HG03108 (cell line): ENCODE data around the gene GPR180.

Source experiments
- ATAC-seq: cut with Tn5 transposase; IDR thresholded peaks from one replicate; pipeline ENCODE4 v1.9.1; 2021; ENCODE audit warnings: moderate library complexity; ENCODE audit not compliant: unreplicated experiment

Gene GPR180

DNA sequence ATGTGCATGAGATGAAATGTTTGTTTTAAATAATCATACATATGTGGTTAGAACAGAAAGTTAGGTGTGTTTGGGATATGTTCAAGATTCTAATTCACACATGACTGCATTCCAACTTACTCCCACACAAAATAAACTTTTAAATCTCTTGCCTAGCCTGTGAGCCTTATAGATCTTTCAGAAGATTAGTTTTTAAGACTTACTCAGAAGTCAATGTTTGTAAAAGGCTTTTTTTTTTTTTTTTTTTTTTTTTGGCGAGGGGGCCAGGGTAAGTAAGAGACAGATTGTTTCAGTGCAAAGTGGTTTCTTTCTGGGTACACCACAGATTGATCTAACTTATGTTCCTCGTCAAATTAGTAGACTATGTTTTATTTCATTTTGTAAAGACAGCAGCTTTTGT, 39.1 kb downstream of the GPR180 start:
- no peak for ATAC-seq

DNA sequence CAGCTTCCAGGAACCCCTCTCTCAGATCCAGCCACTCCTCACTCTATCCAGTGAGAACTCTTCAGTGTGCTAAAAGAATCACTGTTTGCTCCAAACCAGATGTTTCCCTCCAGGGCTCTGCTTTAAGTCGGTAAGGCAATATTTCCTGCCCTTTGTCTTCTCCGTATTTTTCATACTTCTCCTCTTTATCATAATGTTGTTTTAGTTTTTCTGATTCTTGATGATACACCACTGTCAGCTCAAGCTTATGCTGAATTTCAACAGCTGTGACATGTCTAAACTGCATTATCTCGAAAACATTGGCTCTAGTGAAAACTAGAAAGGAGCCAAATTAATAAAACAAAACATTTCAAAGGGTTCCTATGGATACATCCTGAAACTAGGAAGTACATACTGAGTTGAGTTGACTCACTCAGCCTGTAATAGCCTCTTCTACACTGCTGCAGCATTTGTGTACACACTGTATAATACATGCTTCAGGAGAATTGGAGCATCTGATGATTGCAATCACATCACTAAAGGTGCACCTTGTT, 39.8 kb downstream of the GPR180 start:
- ATAC-seq = no peak

DNA sequence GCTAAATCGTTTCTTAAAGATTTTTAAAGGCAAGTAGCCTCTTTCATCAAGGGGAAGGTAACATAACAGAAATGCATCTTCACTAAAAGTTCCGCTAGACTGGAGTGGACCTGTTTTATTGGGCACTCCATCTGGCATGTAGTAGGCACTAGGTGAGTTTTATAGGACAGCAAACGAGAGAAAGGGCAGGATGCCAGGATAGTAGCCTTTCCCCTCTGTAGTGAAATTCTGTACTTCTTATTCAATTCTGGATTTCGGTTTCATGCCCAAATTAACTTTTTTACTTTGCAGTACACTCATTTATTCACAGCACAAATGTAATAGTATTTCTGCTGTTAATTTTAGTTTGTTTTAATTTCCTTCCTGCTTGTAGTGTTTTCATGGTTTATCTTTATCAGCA, 45.2 kb downstream of the GPR180 start:
- peak; percentile 50 for ATAC-seq

DNA sequence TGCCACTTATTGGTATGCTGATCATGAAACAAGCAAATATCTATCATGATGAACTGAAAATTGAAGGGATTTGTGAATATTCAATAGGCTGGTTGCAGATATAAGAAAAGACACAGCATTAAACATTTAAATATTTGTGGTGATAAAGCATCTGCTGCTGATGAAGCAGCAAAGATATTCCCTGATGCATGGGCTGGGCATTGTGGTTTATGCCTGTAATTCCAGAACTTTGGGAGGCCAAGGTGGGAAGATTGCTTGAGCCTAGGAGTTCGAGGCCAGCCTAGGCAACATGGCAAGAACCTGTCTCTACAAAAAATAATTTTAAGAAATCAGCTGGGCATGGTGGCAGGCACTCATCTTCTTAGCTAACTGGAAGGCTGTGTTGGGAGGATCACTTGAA, 54.5 kb downstream of the GPR180 start:
- ATAC-seq = no peak

DNA sequence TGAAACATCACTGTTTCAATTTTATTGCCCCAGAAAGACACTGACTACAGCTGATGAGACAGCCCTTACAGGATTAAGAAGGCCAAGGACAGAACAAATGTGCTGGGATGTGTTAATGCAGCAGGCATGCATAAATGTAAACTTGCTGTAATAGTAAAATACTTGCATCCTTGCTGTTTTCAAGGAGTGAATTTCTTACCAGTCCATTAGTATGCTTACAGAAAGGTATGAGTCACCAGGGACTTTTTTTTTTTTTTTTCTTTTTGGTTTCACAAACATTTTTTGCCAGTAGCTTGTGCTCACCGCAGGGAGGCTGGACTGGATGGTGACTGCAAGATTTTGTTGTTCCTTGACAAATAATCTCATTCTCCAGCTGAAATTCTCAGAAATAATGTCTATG, 55.1 kb downstream of the GPR180 start:
- ATAC-seq = peak; percentile 81

DNA sequence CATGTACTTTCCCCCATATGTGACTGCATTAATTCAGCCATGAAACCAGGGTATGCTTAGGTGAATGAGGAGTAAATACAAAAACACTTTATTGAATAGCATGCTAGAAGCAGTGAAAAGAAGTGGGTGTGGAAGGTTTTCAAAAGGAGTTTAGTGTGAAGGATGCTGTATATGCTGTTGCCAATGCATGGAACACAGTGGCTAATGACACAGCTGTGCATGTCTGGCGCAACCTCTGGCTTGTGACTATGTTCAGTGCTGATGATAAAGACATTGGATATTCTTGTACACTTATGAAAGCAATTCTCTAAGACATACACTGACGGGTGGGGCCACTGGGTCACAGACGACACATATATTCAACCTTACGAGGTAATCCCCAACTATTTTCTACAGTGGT, 55.5 kb downstream of the GPR180 start:
- peak; percentile 14 for ATAC-seq

DNA sequence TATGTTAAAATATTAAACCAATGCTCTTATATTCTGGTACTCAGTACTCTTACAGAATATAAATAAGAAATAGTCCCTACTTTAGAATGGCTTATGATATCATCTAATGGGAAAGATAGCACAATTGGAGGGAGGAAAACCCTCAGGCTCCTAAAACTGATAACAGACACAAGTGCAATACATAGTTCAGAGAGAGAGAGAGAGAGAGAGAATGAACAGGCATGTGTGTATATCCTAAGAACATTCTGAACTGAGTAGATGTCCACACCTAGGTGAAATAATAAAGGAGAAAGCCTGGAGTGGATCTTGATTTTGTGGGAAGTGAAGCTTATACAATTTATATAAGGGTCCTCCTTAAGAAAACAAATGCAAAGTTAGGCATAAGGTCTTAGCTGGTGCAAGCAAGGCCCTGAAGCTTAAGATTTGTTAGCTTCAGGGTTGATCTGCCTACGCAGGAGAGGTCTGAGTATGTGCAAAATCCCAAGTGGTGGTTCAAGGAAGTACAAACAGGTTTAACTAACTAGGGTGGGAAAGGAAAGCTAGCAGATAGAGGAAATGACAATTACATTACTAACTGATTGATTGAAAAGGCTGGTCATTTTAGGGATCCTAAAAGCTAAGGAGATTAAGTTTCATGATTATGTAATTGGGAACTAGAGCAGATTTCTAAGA, 57.4 kb downstream of the GPR180 start:
- no peak for ATAC-seq

DNA sequence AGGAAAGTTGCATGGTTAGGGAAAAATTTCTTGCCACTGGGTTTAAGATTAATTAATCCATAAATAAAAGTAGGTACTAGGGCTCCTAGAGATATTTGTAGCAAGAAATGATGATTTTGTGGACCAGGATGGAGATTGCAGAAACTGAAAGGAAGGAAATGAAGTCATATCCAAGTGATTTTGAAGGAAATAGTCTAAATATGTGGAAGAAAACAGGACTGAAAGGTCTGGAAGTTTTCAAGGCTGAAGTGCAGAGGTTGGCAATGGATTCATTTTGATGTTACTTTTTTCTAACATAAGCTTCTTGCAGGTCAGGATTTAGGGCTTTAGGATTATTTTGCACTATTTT, 57.9 kb downstream of the GPR180 start:
- no peak for ATAC-seq

DNA sequence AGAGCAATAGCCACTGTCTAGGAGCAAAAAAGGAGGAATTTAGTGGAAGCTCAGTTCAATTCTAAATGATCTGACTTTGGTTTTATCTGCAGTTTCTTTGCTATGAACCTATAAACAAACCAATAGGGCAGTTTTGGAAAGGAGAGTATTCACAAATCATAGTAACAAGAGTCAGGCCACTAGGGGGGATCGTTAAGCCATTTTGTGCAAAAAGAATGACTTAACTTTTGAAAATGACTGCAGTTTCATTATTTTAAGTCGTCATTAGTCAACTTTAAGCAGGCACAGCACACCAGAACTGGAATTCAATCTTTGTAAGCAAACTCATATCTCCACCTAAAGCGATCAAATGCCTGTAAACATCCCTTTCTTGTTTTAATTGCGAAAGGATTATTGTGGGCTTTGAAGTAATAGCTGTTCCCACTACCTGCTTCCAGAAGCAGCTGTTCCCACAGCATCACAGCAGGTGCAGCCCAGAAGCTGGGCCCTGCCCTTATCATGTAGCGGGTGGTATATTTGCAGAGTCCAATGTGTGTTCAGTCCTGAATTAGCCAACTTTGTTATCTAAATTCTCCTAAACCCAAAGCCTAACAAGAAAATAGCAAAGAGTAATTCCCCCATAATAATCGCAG, 59.2 kb downstream of the GPR180 start:
- ATAC-seq = no peak

DNA sequence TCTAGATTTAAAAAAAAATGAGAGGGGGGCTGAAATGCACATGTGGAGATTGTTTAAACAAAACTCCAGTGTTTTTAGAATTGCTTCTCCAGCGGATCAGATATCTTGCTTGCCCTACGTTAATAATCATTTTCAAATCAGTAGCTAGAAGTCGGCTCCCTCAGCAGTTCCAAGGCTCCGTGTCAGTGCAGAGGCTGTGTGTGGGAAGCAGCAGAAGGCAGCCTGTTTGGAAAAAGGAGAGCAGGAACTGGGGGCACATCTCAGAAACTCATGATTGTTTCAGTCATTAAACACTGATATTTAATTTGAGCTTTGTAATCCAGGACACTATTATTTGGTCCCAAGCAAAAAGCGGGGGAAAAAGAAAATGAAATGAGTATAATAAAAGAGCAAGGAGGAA, 59.7 kb downstream of the GPR180 start:
- ATAC-seq = no peak

DNA sequence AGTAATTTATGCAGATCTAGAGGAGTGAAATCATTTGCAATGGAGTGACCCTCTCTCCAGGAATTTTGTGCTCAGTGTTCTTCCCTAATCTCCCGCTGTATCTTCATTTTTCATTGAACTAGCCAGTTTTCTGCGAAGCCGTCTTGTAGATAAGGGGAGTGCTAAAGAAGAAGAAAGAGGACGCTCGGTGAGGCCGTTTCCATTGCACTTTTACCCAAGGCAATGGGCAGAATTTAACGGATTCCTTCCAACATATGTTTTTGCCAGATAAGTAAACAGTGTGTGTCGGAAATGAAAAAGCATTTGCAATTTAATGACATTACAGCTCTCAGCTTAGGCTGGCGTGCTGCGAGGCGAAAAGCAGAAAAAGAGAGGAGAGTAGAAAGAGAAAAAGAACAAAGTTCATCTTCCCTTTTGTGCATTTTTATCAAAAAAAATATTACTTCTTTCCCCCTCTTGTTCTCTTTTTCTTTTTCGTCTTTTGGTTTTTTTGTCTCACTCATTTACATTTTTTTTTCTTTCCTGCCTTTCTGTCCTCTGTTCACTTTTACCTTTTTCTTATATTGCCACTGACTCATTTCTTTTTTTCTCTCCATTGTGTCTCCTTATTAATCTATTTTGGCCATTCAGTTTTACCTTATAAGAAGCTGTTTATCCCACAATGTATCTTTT, 60.8 kb downstream of the GPR180 start:
- no peak for ATAC-seq

DNA sequence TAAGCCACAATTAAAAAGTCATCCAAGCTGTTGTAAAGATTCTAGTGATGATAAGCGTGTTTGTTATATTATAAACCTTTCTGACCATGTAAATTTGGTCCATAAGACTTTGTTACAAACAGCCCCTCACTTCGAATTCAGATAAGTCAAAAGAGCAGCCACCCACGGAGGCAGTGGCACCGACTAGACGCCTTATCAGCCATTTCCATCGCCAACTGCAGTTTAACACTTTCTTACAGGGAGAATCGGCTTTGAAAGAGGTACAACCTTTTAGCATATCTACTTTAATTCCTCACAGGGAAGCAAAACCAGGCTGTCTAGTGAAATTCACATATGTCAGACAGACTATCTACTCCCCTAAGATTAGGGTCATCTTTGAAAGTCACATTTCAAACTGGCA, 63.2 kb downstream of the GPR180 start:
- no peak for ATAC-seq

DNA sequence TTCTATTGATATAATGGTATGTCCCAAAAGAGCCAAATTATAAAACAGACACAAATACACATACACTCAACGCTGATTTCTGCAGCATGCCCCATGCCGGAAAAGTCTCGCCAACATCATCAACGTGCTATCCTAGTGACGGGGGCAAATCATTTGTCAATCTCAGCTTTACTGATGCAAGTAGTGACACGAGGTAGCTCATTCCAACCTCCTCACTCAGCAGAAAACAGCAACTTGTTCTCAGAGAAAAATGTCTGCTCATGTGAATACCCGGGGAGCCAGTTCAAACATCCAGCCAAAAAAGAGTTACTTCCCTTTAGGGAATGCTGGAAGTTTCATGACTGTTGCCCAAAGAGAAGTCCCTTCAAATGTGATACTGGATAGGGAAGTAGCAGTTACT, 64.4 kb downstream of the GPR180 start:
- no peak for ATAC-seq

DNA sequence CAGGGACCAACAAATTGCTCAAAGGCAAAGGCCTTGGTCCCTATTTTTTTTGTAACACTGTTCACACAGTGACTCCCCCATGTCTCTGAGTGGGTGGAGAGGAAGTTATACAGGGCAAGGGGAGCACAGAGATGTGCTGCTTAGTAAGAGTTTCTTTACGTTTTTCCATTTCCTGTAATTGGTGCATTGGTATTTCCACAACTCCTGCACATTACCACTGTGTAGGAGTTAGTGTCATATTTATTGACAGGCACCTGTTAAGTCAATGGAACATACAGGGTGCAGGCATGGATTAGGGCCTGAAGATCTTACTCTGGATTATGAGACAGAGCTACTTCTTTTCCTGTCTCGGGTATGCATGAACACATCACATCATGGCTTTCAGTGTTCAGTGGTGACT, 65.5 kb downstream of the GPR180 start:
- ATAC-seq = no peak

DNA sequence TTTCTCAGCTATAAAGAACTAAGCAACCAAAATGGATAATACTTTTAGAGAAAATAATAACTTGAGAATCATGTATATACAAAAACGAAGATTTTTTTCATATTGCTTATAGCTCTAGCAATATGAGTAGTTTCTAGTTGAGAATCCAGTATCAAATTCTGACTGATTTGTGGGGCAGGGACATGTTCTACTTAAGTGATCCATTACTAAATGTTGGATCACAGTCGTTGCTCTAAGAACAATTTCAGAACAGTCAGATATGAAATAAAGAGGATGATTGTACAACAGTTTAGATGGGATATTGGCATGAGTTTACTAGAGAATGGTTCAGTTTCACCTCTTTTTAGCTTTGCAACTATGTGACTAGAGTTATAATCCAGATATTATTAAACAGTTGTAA, 70.7 kb downstream of the GPR180 start:
- no peak for ATAC-seq

DNA sequence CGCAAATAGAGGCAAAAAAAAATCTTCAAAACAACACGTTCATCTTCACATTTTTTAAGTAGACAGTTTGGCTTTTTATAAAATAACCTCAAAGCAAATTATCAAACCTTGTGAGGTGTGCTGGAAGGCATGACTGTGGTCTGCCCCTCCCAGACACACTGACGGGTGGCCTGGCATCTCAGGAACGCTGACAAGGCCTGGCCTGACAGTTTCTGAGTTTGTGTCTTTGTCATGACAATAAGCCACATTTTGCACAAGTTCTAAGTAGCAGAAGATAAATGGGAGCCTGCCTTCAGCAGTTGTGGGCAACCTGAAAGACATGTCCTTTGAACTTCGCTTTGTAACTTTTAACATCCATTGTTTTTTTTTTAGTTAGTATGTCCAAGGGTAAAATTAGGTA, 72.2 kb downstream of the GPR180 start:
- no peak for ATAC-seq

DNA sequence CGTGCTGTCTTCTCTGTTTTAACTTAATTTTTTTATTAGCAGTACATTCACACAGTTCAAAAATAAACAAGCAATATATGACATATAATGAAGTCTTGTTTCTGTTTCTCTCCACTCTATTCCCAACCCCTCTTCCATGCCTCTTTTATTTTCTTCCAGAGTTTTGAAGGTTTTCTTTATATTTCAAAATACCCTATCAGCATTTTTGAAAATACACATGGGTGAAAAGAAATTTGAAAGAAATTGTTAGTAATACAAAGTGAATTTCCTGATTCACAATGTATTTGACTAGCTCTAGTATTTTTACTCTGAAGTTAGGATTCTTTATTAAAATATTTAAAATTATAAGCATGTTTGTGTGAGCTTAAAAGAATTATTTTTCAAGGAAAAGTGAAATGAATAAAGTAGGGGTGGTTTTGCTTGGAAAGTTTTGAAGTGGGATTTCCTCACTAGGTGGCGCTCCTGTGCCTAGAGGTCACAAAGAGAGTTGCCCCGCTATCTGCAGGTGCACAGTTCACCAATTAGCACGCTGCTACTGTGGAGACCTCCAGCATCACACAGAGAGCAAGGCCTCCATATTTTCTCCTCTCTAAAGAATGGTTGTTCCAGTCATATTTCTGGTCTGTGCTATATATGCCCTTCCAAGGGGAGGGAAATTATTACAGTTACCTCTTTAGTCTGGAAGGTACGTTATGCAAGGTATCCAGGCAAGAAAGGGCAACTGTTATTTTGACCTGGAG, 73.1 kb downstream of the GPR180 start:
- no peak for ATAC-seq

DNA sequence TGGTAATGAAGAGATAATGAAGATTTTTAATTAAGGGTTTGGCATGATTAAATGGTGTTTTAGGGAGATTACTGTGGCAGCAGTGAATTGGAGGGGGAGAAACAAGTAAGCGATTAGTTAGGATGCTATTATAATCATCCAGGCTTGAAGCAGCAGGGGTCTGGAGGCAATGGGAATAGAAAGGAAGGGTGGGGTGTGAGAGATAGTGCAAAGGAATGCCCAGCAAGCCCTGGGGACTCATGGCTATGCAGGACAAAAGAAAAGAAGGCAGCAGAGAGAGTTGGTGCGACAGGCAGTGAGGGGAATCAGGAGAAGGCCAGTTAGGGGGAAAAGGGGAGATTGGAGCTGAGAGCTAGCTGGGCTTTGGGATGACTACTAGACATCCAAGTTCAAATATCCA, 76.1 kb downstream of the GPR180 start:
- ATAC-seq = no peak

DNA sequence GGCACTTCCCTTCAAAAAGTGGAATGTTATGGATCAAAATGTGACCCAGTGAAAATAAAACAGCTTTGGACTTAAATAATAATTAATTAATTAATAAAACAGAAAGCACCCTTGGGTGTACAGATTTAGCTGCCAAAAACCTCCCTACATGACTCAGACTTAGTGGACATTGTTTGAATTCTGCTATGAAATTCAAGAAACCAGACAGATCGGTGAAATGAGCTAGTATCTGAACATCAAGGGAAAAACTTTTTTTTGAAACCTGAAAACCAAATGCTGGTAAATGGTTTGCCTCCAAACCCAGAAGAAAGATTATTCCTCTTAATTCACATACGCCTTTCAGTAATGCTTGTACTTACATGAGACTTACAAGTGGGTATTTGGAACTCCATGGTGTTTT, 77.2 kb downstream of the GPR180 start:
- ATAC-seq = no peak

DNA sequence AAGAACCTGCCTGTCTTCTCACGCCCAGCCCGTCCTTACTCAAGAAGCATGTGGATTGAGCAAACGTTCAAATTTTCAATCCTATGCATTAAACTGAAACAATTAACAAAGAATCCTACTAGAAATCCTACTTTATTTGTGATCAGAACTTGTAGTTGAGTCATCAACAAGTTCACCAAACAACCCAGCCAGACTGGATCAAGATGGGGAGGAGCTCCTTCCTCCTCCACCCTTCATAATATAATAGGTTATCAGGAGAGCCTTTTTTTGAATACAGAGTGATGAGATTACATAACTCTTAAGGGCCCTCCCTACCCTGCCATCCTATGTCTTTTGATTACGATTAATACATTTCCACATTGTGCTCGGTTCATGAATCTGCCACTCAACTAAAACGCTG, 78.0 kb downstream of the GPR180 start:
- ATAC-seq = no peak

DNA sequence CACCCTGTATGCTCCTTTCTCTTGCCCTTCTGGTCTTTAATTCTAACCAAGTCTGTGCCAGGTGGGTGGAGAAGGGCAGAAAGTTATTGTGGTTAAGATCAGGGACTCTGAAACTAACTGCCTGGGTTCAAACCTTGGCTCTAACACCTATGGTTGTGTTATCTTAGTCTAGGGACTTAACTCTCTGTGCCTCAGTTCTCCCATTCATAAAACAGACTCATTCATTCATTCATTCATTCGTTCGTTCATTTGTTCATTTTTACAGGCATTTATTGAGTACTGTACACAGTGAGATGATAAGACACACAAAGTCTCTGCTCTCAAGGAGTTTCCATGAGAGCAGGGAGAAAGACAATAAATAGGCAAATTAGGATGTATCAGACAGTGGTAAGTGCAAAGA, 80.6 kb downstream of the GPR180 start:
- ATAC-seq = no peak

DNA sequence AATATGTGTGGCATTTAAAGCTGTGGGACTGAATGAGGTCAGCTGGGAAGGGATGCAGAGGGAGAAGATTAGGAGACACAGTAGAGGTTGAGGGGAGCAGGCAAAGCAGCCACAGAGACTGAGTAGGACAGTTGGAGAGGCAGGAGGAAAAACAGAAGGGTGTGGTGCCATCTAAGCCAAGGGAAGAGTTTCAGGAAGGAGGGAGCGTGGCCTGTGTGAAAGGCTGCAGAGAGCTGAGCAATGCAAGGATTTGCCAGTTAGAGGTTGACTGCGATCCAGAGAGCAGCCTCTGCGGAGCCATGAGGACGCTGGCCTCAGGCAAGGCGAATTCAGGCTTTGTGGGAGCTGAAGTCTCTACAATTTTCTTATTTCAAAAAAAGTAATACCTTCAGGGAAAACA, 81.8 kb downstream of the GPR180 start:
- no peak for ATAC-seq
